GM23338 (cell line): ENCODE measurements around the gene ZNF155. TPM values are rescaled to one million over a fixed set of nuclear protein-coding genes. Genes with fewer than 3 reads are reported as not detected.

Experiments used
- ATAC-seq: fragments of 200-7000 bp; cut with Tn5 transposase; 3 replicates; pipeline ENCODE4 v1.9.1; 2020
- DNase-seq: peaks from one replicate; pipeline ENCODE4 v3.0.0-alpha.2; 2015; ENCODE audit warnings: low spot score
- H2AFZ ChIP-seq: fragments of 200-600 bp; sonication (generic); 2 replicates; pipeline ENCODE4 v1.8.0; 2016; ENCODE audit warnings: antibody characterized with exemption, mild to moderate bottlenecking, moderate library complexity
- H3F3A ChIP-seq: fragments of 200-600 bp; sonication (generic); replicated peaks from 2 replicates; pipeline ENCODE4 v1.8.0; 2017; ENCODE audit warnings: antibody characterized with exemption, mixed run types, low read depth
- H3K27ac ChIP-seq: fragments of 200-600 bp; sonication (generic); 2 replicates; pipeline ENCODE4 v1.6.1; 2016; ENCODE audit warnings: low read depth
- H3K27me3 ChIP-seq: fragments of 200-600 bp; sonication (generic); 2 replicates; pipeline ENCODE4 v1.8.0; 2016; ENCODE audit warnings: mild to moderate bottlenecking, mixed run types, moderate library complexity; ENCODE audit not compliant: insufficient read depth
- H3K36me3 ChIP-seq: fragments of 200-600 bp; sonication (generic); 2 replicates; pipeline ENCODE4 v1.8.0; 2016; ENCODE audit warnings: mild to moderate bottlenecking; ENCODE audit not compliant: insufficient read depth
- H3K4me1 ChIP-seq: fragments of 200-600 bp; sonication (generic); 2 replicates; pipeline ENCODE4 v1.8.0; 2016; ENCODE audit warnings: mild to moderate bottlenecking, moderate library complexity; ENCODE audit not compliant: insufficient read depth
- H3K4me2 ChIP-seq: fragments of 200-600 bp; sonication (generic); 2 replicates; pipeline ENCODE4 v1.7.1; 2017; ENCODE audit warnings: mixed run types
- H3K4me3 ChIP-seq: fragments of 200-600 bp; sonication (generic); 2 replicates; pipeline ENCODE4 v1.6.1; 2016; ENCODE audit warnings: mixed run types
- H3K79me2 ChIP-seq: fragments of 200-600 bp; sonication (generic); replicated peaks from 2 replicates; pipeline ENCODE4 v1.8.0; 2017; ENCODE audit warnings: mild to moderate bottlenecking; ENCODE audit not compliant: insufficient read depth
- H3K9me2 ChIP-seq: fragments of 200-600 bp; sonication (generic); 2 replicates; pipeline ENCODE4 v1.8.0; 2017; ENCODE audit not compliant: insufficient read depth
- H4K20me1 ChIP-seq: fragments of 200-600 bp; sonication (generic); replicated peaks from 2 replicates; pipeline ENCODE4 v1.8.0; 2017; ENCODE audit warnings: mild to moderate bottlenecking; ENCODE audit not compliant: insufficient read depth
- H3K27ac Mint-ChIP-seq: 2 replicates; pipeline ENCODE4 v1.8.0; 2020; ENCODE audit warnings: inconsistent platforms, mild to moderate bottlenecking, moderate library complexity, mixed read lengths
- H3K27me3 Mint-ChIP-seq: 3 replicates; pipeline ENCODE4 v1.8.0; 2022; ENCODE audit warnings: low read depth, mild to moderate bottlenecking, moderate library complexity, mixed read lengths, inconsistent platforms; ENCODE audit not compliant: insufficient read depth, poor library complexity
- H3K36me3 Mint-ChIP-seq: 3 replicates; pipeline ENCODE4 v1.8.0; 2021; ENCODE audit warnings: low read depth, mild to moderate bottlenecking, inconsistent platforms, moderate library complexity, mixed read lengths
- H3K4me1 Mint-ChIP-seq: 3 replicates; pipeline ENCODE4 v1.8.0; 2020; ENCODE audit warnings: mild to moderate bottlenecking, inconsistent platforms, mixed read lengths
- H3K4me3 Mint-ChIP-seq: 3 replicates; pipeline ENCODE4 v1.8.0; 2021; ENCODE audit warnings: moderate library complexity, mild to moderate bottlenecking, inconsistent platforms, mixed read lengths
- H3K9me3 Mint-ChIP-seq: 3 replicates; pipeline ENCODE4 v1.8.0; 2020; ENCODE audit warnings: moderate library complexity, mild to moderate bottlenecking, inconsistent platforms, mixed read lengths
- CREB1 ChIP-seq: fragments of 250-450 bp; sonication (Bioruptor Pico); IDR thresholded peaks from 2 replicates; pipeline ENCODE4 v1.5.0; 2020; ENCODE audit warnings: low read depth, mild to moderate bottlenecking, moderate library complexity
- EZH2 ChIP-seq: fragments of 200-600 bp; sonication (generic); IDR thresholded peaks from one replicate; pipeline ENCODE4 v1.8.0; 2017; ENCODE audit warnings: antibody characterized with exemption, mild to moderate bottlenecking, low read depth; ENCODE audit not compliant: unreplicated experiment
- EZH2phosphoT487 ChIP-seq: fragments of 200-600 bp; sonication (generic); IDR thresholded peaks from one replicate; pipeline ENCODE4 v1.8.1; 2018; ENCODE audit warnings: antibody characterized with exemption; ENCODE audit not compliant: unreplicated experiment
- JUNB ChIP-seq: IDR thresholded peaks from one replicate; pipeline ENCODE4 v1.6.1; 2016; ENCODE audit warnings: antibody characterized with exemption; ENCODE audit not compliant: unreplicated experiment
- NANOG ChIP-seq: IDR thresholded peaks from 2 replicates; pipeline ENCODE4 v1.6.1; 2016; ENCODE audit warnings: antibody characterized with exemption, borderline replicate concordance
- POLR2AphosphoS5 ChIP-seq: IDR thresholded peaks from 2 replicates; pipeline ENCODE4 v1.6.1; 2016; ENCODE audit warnings: antibody characterized with exemption, low read depth
- STAT1 ChIP-seq: IDR thresholded peaks from one replicate; pipeline ENCODE4 v1.6.1; 2016; ENCODE audit warnings: antibody characterized with exemption; ENCODE audit not compliant: unreplicated experiment
- ZNF114 ChIP-seq: fragments of 250-450 bp; sonication (Bioruptor Pico); IDR thresholded peaks from 2 replicates; pipeline ENCODE4 v1.5.0; 2020; ENCODE audit warnings: mild to moderate bottlenecking, moderate library complexity
- ZNF331 ChIP-seq: fragments of 250-450 bp; sonication (Bioruptor Pico); IDR thresholded peaks from 2 replicates; pipeline ENCODE4 v1.5.0; 2020; ENCODE audit warnings: low read depth, mild to moderate bottlenecking, moderate library complexity
- polyA plus RNA-seq: library from polyadenylated mRNA; unstranded; fragments of >200 nt; fragmentation: Nextera tagmentation; extraction: Ambion mirVana; gene quantifications from 2 replicates; pipeline ENCODE4 v1.2.1, GENCODE V29; 2016
- total RNA-seq: library from RNA; depleted of rRNA; stranded (reverse); fragments of >200 nt; shearing (Covaris generic); gene quantifications from 2 replicates; pipeline ENCODE4 v1.2.3, GENCODE V29; 2014
- TF ChIP-seq, protein P1 (sequence below): fragments of 250-450 bp; sonication (Bioruptor Pico); IDR thresholded peaks from 2 replicates; pipeline ENCODE4 v1.5.0; 2020; ENCODE audit warnings: mild to moderate bottlenecking, moderate library complexity
- TF ChIP-seq, protein P2 (sequence below): IDR thresholded peaks from 2 replicates; pipeline ENCODE4 v1.6.1; 2016; ENCODE audit warnings: antibody characterized with exemption
- TF ChIP-seq, protein P3 (sequence below), 2 experiments: fragments of 200-600 bp in 1 of 2; sonication (generic) in 1 of 2; conservative IDR thresholded peaks; 2 replicates each; pipeline versions ENCODE4 v1.5.1 to v1.6.1; 2016 to 2017; ENCODE audit warnings: antibody characterized with exemption in 2 of 2, low read depth in 2 of 2, mild to moderate bottlenecking in 2 of 2, moderate library complexity in 1 of 2
- TF ChIP-seq, protein P4 (sequence below): IDR thresholded peaks from one replicate; pipeline ENCODE4 v1.6.1; 2018; ENCODE audit warnings: antibody characterized with exemption; ENCODE audit not compliant: unreplicated experiment

ZNF155 gene
- total and polyA plus RNA-seq, 2 experiments from 2014 or later: 3.8 to 6.0 TPM

DNA sequence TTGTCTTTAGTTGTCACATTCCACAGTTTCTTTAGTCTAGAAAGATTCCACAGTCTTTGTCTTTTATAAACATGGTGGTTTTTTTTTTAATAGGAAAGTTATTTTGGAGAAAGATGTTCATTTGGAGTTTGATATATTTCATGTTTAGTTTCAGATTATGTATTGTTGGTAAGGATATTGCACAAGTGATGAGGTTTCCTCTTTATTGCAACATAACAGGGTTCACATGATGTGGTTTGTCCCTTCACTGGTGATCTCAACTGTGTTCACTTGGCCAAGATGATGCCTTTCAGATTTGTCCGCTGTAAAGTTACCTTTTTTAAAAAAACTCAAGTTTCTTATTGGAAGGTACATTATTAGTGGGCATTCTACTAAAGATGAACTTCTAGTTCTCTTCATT lies 22.0 kb downstream of the ZNF155 start:
- peaks cover 42% of the 10 kb centered on the region for H3K36me3 Mint-ChIP-seq
- Histone ChIP-seq H3K9me2 (peaks cover 17% of the 10 kb centered on the region), H3F3A (no peaks in the 10 kb centered on the region), H3K79me2 (0 out of 2 replicates have a peak, but pooled peaks cover 8% of the 10 kb centered on the region), H3K36me3 (peaks cover 25% of the 10 kb centered on the region), H4K20me1 (no peaks in the 10 kb centered on the region), H3K4me2 (no peak overlapping the region), H3K27ac (no peak overlapping the region), H3K27me3 (no peaks in the 10 kb centered on the region), H3K4me1 (no peaks in the 10 kb centered on the region), H3K4me3 (no peak overlapping the region), H2AFZ (no peak overlapping the region)
- TF ChIP-seq, protein P1, sequence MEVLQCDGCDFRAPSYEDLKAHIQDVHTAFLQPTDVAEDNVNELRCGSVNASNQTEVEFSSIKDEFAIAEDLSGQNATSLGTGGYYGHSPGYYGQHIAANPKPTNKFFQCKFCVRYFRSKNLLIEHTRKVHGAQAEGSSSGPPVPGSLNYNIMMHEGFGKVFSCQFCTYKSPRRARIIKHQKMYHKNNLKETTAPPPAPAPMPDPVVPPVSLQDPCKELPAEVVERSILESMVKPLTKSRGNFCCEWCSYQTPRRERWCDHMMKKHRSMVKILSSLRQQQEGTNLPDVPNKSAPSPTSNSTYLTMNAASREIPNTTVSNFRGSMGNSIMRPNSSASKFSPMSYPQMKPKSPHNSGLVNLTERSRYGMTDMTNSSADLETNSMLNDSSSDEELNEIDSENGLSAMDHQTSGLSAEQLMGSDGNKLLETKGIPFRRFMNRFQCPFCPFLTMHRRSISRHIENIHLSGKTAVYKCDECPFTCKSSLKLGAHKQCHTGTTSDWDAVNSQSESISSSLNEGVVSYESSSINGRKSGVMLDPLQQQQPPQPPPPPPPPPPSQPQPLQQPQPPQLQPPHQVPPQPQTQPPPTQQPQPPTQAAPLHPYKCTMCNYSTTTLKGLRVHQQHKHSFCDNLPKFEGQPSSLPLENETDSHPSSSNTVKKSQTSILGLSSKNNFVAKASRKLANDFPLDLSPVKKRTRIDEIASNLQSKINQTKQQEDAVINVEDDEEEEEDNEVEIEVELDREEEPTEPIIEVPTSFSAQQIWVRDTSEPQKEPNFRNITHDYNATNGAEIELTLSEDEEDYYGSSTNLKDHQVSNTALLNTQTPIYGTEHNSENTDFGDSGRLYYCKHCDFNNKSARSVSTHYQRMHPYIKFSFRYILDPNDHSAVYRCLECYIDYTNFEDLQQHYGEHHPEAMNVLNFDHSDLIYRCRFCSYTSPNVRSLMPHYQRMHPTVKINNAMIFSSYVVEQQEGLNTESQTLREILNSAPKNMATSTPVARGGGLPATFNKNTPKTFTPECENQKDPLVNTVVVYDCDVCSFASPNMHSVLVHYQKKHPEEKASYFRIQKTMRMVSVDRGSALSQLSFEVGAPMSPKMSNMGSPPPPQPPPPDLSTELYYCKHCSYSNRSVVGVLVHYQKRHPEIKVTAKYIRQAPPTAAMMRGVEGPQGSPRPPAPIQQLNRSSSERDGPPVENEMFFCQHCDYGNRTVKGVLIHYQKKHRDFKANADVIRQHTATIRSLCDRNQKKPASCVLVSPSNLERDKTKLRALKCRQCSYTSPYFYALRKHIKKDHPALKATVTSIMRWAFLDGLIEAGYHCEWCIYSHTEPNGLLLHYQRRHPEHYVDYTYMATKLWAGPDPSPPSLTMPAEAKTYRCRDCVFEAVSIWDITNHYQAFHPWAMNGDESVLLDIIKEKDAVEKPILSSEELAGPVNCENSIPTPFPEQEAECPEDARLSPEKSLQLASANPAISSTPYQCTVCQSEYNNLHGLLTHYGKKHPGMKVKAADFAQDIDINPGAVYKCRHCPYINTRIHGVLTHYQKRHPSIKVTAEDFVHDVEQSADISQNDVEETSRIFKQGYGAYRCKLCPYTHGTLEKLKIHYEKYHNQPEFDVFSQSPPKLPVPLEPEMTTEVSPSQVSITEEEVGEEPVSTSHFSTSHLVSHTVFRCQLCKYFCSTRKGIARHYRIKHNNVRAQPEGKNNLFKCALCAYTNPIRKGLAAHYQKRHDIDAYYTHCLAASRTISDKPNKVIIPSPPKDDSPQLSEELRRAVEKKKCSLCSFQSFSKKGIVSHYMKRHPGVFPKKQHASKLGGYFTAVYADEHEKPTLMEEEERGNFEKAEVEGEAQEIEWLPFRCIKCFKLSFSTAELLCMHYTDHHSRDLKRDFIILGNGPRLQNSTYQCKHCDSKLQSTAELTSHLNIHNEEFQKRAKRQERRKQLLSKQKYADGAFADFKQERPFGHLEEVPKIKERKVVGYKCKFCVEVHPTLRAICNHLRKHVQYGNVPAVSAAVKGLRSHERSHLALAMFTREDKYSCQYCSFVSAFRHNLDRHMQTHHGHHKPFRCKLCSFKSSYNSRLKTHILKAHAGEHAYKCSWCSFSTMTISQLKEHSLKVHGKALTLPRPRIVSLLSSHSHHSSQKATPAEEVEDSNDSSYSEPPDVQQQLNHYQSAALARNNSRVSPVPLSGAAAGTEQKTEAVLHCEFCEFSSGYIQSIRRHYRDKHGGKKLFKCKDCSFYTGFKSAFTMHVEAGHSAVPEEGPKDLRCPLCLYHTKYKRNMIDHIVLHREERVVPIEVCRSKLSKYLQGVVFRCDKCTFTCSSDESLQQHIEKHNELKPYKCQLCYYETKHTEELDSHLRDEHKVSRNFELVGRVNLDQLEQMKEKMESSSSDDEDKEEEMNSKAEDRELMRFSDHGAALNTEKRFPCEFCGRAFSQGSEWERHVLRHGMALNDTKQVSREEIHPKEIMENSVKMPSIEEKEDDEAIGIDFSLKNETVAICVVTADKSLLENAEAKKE: no peak
- TF ChIP-seq JUNB (no peak), EZH2phosphoT487 (no peak), ZNF331 (CRISPR knock-in tag) (no peak), CREB1 (no peak), ZNF114 (CRISPR knock-in tag) (no peak), NANOG (no peak), EZH2 (no peak), POLR2AphosphoS5 (no peak), STAT1 (no peak)
- TF ChIP-seq, protein P2, sequence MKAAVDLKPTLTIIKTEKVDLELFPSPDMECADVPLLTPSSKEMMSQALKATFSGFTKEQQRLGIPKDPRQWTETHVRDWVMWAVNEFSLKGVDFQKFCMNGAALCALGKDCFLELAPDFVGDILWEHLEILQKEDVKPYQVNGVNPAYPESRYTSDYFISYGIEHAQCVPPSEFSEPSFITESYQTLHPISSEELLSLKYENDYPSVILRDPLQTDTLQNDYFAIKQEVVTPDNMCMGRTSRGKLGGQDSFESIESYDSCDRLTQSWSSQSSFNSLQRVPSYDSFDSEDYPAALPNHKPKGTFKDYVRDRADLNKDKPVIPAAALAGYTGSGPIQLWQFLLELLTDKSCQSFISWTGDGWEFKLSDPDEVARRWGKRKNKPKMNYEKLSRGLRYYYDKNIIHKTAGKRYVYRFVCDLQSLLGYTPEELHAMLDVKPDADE: no peak
- TF ChIP-seq, protein P3, sequence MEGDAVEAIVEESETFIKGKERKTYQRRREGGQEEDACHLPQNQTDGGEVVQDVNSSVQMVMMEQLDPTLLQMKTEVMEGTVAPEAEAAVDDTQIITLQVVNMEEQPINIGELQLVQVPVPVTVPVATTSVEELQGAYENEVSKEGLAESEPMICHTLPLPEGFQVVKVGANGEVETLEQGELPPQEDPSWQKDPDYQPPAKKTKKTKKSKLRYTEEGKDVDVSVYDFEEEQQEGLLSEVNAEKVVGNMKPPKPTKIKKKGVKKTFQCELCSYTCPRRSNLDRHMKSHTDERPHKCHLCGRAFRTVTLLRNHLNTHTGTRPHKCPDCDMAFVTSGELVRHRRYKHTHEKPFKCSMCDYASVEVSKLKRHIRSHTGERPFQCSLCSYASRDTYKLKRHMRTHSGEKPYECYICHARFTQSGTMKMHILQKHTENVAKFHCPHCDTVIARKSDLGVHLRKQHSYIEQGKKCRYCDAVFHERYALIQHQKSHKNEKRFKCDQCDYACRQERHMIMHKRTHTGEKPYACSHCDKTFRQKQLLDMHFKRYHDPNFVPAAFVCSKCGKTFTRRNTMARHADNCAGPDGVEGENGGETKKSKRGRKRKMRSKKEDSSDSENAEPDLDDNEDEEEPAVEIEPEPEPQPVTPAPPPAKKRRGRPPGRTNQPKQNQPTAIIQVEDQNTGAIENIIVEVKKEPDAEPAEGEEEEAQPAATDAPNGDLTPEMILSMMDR (conservative IDR thresholded peaks at IDR 0.05; ENCODE audit: low read depth in 2 of 2): no peak
- TF ChIP-seq, protein P4, sequence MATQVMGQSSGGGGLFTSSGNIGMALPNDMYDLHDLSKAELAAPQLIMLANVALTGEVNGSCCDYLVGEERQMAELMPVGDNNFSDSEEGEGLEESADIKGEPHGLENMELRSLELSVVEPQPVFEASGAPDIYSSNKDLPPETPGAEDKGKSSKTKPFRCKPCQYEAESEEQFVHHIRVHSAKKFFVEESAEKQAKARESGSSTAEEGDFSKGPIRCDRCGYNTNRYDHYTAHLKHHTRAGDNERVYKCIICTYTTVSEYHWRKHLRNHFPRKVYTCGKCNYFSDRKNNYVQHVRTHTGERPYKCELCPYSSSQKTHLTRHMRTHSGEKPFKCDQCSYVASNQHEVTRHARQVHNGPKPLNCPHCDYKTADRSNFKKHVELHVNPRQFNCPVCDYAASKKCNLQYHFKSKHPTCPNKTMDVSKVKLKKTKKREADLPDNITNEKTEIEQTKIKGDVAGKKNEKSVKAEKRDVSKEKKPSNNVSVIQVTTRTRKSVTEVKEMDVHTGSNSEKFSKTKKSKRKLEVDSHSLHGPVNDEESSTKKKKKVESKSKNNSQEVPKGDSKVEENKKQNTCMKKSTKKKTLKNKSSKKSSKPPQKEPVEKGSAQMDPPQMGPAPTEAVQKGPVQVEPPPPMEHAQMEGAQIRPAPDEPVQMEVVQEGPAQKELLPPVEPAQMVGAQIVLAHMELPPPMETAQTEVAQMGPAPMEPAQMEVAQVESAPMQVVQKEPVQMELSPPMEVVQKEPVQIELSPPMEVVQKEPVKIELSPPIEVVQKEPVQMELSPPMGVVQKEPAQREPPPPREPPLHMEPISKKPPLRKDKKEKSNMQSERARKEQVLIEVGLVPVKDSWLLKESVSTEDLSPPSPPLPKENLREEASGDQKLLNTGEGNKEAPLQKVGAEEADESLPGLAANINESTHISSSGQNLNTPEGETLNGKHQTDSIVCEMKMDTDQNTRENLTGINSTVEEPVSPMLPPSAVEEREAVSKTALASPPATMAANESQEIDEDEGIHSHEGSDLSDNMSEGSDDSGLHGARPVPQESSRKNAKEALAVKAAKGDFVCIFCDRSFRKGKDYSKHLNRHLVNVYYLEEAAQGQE: no peak
- H3K4me3 Mint-ChIP-seq: no peak overlapping the region
- ATAC-seq (no peak), DNase-seq (no peak)
- H3K4me1 Mint-ChIP-seq: peaks cover 9% of the 10 kb centered on the region
- peaks cover 12% of the 10 kb centered on the region for H3K27me3 Mint-ChIP-seq
- H3K9me3 Mint-ChIP-seq: peaks cover 34% of the 10 kb centered on the region
- H3K27ac Mint-ChIP-seq: no peak overlapping the region
